Lower lobe of right lung (tissue), 2 donors: ENCODE results near the gene ZSWIM4. TPM values are rescaled to one million over a fixed set of nuclear protein-coding genes. Genes with fewer than 3 reads are reported as not detected.
A peak's percentile ranks its signal among the peaks of the same experiment; 100 is the strongest.

ENCODE experiments used
- ATAC-seq, 2 donors: fragments of 200-7000 bp; cut with Tn5 transposase; one replicate each; pipeline ENCODE4 v1.9.1; 2020 to 2022; ENCODE audit warnings: mild to moderate bottlenecking in 2 of 2, moderate library complexity in 2 of 2
- DNase-seq: peaks from one replicate; pipeline ENCODE4 v3.0.0-alpha.2; 2020
- H3K27ac ChIP-seq: fragments of 200-600 bp; one replicate; pipeline ENCODE4 v1.8.0; 2022
- H3K27me3 ChIP-seq: fragments of 200-600 bp; one replicate; pipeline ENCODE4 v1.8.0; 2022; ENCODE audit warnings: low read depth
- H3K36me3 ChIP-seq: fragments of 200-600 bp; one replicate; pipeline ENCODE4 v1.8.0; 2022; ENCODE audit warnings: mild to moderate bottlenecking
- H3K4me1 ChIP-seq: fragments of 200-600 bp; one replicate; pipeline ENCODE4 v1.8.0; 2022
- H3K4me3 ChIP-seq: fragments of 200-600 bp; one replicate; pipeline ENCODE4 v1.8.0; 2022; ENCODE audit warnings: mild to moderate bottlenecking
- H3K9me3 ChIP-seq: fragments of 200-600 bp; one replicate; pipeline ENCODE4 v1.8.0; 2022
- intact Hi-C: fragments of 100-400 bp; cut with DNase I; formaldehyde crosslinking; loops from one replicate; pipeline ENCODE4 v1.11.0; 2022
- total RNA-seq: library from RNA; stranded (reverse); fragmentation: NEBNext Ultra II Directional; extraction: Animal tissue kit (Norgen Biotek cat#: 25700); gene quantifications from one replicate; pipeline ENCODE4 v1.2.1, GENCODE V29; 2021
- TF ChIP-seq, protein P1 (sequence below): fragments of 200-600 bp; IDR thresholded peaks from one replicate; pipeline ENCODE4 v1.8.0; 2022; ENCODE audit warnings: antibody characterized with exemption, mild to moderate bottlenecking
- donor health status: DM: no; HTN: yes; CAD: no; lungs with severe emphysema.

ZSWIM4 gene
- total RNA-seq, 1 donor from 2014 or later, result 7.4 TPM

DNA sequence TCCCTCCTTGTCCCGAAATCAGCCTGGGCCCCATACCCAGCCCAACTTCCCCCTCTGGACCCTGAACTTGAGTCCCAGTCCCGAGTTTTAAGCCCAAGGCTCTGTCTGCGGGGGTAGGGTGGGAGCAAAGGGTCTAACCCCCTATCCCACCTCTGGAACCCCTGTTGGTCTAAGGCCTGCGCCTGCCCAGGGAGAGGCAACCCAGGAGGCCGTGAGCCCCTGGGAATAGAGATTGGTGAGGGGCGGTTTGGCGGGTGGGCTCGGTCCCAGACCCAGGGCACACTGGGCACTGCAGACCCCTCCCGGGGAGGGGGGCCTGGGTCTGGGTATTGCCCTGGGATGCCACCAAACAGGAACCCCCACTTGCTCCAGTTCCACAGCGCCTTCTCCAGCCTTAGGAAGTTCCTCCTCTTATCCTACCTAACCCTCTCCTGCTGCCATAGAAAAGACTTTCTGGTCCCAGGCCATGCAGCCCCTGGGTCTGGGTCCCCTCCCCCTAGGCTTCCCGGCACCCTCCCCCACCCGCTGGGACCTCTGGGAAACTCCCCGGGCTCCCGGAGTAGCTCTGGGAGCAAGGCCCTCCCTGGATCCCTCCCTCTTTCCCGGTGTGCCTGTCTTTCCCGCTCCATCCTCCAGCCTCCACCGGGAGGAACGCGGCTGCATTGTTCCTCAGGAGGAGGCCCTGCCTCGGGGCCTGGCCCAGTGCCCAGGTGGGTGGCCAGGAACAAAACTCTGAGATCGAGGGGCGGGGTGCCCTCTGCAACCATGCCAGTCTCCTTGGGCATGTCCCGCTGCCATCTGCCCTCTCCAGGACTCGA lies 48.1 kb downstream of the ZSWIM4 start:
- ATAC-seq, result no peak

DNA sequence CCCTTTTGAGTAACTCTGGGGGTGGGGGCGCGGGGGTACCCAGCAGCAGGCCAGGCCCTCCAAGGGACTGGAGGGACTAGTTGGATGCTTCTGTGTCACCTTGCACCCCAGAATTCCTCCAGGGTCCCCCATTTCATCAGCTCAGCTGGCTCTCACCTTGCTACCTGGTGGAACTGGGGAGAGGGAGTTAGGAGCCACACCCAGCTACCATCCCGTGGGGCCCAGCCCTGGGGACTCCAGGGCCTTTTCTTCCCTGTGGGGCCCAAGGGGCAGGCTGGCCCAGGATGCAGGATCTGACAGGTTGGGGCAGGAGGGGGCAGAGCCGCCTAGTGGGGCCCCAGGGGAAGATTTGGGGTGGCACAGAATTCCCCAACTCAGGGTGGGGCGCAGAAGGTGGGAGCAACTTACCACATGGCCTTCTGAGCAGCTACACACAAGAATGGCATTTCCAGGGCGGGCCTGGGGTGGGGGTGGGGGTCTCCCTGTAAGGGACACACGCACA lies 48.9 kb downstream of the ZSWIM4 start:
- Histone ChIP-seq H3K4me3 (no peak overlapping the region), H3K27me3 (no peaks in the 10 kb centered on the region), H3K36me3 (peaks cover 5% of the 10 kb centered on the region), H3K4me1 (peaks cover 72% of the 10 kb centered on the region), H3K27ac (peak overlapping the region; percentile 100), H3K9me3 (no peaks in the 10 kb centered on the region)
- TF ChIP-seq, protein P1, sequence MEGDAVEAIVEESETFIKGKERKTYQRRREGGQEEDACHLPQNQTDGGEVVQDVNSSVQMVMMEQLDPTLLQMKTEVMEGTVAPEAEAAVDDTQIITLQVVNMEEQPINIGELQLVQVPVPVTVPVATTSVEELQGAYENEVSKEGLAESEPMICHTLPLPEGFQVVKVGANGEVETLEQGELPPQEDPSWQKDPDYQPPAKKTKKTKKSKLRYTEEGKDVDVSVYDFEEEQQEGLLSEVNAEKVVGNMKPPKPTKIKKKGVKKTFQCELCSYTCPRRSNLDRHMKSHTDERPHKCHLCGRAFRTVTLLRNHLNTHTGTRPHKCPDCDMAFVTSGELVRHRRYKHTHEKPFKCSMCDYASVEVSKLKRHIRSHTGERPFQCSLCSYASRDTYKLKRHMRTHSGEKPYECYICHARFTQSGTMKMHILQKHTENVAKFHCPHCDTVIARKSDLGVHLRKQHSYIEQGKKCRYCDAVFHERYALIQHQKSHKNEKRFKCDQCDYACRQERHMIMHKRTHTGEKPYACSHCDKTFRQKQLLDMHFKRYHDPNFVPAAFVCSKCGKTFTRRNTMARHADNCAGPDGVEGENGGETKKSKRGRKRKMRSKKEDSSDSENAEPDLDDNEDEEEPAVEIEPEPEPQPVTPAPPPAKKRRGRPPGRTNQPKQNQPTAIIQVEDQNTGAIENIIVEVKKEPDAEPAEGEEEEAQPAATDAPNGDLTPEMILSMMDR, result no peak
- intact Hi-C loops, result no loop called here
- ATAC-seq, result no peak
- DNase-seq, result no peak

More for the DNA sequence above, 48.1 kb downstream of the ZSWIM4 start:
- Histone ChIP-seq H3K27me3 (no peaks in the 10 kb centered on the region), H3K36me3 (peaks cover 5% of the 10 kb centered on the region), H3K27ac (peak overlapping the region; percentile 100), H3K9me3 (no peaks in the 10 kb centered on the region), H3K4me1 (peaks cover 72% of the 10 kb centered on the region), H3K4me3 (peak overlapping the region; percentile 83)
- intact Hi-C loops, result no loop called here
- DNase-seq, result no peak
- TF ChIP-seq, protein P1, result no peak

DNA sequence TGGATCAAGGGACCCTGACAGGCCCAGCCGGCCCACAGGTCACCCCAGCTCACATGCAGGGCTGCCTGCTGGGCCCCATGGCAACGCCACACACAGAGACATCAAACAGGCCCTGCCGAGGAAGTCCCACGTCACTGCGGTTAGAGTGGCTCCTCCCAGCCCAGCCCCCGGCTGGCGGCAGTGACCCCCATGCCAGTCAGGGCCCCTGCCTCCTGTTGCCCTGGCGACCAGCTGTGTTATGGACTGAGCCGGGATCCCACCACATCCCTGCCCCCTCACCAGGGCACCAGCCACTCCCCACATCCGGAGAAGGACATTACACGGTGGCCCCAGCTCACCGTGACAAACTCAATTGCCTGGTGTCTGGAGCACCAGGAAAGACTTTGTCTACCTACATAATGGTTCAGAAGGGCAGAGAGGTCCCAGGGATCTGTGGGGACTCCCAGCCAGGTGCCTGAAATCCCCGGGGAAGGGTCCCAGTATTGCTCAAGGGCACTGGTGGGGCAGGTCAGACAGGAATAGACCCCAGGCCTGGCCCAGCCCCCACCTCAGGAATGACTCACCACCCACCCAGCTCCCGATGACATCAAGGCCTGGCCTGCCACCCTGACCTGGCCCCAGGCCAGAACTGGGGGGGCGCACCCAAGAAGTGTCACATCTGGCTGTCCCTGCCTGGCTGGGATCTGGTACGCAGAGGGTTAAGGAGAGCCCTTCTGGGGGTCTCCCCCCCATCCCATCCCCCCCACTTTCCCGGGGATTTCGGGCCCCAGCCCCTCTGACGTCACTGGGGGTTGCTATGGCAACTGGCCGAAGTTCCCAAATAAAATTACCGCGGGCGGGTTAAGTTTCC lies 51.5 kb downstream of the ZSWIM4 start:
- DNase-seq, result peak; percentile 96
- H3K36me3 ChIP-seq, result no peaks in the 10 kb centered on the region
- peak overlapping the region; percentile 59 for H3K4me3 ChIP-seq
- peak; percentile 66 to 73 for ATAC-seq
- H3K27ac ChIP-seq, result peak overlapping the region; percentile 100
- H3K9me3 ChIP-seq, result no peaks in the 10 kb centered on the region
- H3K4me1 ChIP-seq, result peaks cover 75% of the 10 kb centered on the region
- no peaks in the 10 kb centered on the region for H3K27me3 ChIP-seq
- intact Hi-C loops, result no loop called here
- TF ChIP-seq, protein P1, result no peak

DNA sequence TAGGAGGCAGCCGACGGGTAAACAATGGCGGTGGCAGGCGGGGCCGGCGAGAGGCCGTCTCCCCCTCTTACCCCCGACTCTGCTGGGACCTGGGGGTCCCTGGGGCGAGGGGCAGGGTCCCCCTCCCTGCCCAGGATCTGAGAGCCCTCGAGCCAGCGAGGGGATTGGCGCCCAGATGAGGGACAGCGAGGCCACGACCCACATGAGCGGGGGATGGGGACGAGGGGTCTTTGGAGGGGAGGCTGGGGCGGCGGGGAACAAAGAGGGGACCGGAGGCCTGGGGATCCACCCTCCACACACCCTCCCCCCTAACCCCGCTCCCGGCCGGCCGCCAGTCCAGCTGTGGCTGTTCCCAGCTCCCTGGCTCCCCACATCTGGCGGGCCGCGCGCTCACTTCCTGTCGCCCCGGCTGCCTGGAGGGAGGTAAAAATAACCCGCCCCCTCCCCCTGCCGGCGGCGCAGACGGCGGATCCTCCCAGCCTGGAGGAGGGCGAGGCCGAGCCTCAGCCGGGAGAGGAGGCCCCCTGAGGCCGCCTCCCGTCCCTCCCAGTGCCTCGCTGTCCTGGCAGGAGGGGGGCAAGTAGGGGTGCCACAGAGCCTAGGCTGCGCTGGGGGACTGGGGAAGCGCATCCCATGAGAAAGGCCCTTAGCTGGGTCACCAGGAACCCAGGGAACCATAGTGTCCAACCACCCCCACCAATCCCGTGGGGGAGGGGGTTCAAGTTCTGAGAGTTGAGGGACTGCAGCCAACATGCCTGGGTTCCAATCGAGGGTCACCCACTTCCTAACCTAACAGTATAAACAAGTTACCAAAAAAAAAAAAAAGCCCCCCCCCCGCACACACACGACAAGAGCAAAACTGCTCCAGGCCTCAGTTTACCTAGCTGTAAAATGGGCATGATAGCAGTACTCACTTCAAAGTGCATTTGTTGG lies 52.4 kb downstream of the ZSWIM4 start:
- DNase-seq (peak; percentile 95), ATAC-seq (peak; percentile 65 to 75)
- Histone ChIP-seq H3K4me1 (peaks cover 76% of the 10 kb centered on the region), H3K9me3 (no peaks in the 10 kb centered on the region), H3K27ac (peak overlapping the region; percentile 100), H3K4me3 (peak overlapping the region; percentile 59), H3K36me3 (no peaks in the 10 kb centered on the region), H3K27me3 (no peaks in the 10 kb centered on the region)
- intact Hi-C loops, result no loop called here
- TF ChIP-seq, protein P1, result peak; percentile 36

DNA sequence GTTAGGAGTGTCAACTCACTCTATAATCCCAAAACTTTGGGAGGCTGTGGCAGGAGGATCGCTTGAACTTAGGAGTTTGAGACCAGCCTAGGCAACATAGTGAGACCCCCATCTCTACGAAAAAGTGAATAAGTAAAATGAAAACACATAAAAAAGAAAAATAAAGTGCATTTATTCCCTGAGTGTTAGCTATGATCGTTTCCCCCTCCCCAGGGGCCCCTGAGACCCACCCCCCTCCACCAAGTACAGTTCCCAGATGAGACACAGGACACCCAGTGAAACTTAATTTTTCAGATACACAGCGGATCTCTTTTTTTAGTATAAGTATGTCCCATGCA lies 53.1 kb downstream of the ZSWIM4 start:
- intact Hi-C loops, result no loop called here
- H3K36me3 ChIP-seq, result no peaks in the 10 kb centered on the region
- ATAC-seq, result no peak
- no peaks in the 10 kb centered on the region for H3K9me3 ChIP-seq
- DNase-seq, result no peak
- H3K4me1 ChIP-seq, result peaks cover 72% of the 10 kb centered on the region
- H3K27me3 ChIP-seq, result no peaks in the 10 kb centered on the region
- H3K27ac ChIP-seq, result peak overlapping the region; percentile 100
- TF ChIP-seq, protein P1, result no peak
- no peak overlapping the region for H3K4me3 ChIP-seq
